Fibroblast of lung (primary cell): ENCODE data around the gene CCNA2. TPM values are rescaled to one million over a fixed set of nuclear protein-coding genes. Genes with fewer than 3 reads are reported as not detected.

ENCODE experiments used
- DNase-seq, 2 donors: peaks; one replicate each; pipeline versions ENCODE4 v3.0.0 to v3.0.0-alpha.2; 2010; ENCODE audit warnings: low read depth in 2 of 2
- H2AFZ ChIP-seq: 2 replicates; pipeline ENCODE4 v1.5.1; 2012; ENCODE audit warnings: low read length, control low read depth, inconsistent platforms
- H3K27ac ChIP-seq: 2 replicates; pipeline ENCODE4 v1.5.1; 2011; ENCODE audit warnings: low read length, control low read depth; ENCODE audit not compliant: insufficient read depth
- H3K27me3 ChIP-seq: 2 replicates; pipeline ENCODE4 v1.5.1; 2011; ENCODE audit warnings: mild to moderate bottlenecking, low read length; ENCODE audit not compliant: control insufficient read depth, insufficient read depth
- H3K36me3 ChIP-seq: 2 replicates; pipeline ENCODE4 v1.5.1; 2011; ENCODE audit warnings: low read length; ENCODE audit not compliant: control insufficient read depth, insufficient read depth
- H3K4me1 ChIP-seq: 2 replicates; pipeline ENCODE4 v1.5.1; 2011; ENCODE audit warnings: low read length; ENCODE audit not compliant: control insufficient read depth, insufficient read depth; ENCODE audit errors: extremely low read depth
- H3K4me2 ChIP-seq: 2 replicates; pipeline ENCODE4 v1.5.1; 2011; ENCODE audit warnings: low read length, control low read depth; ENCODE audit not compliant: insufficient read depth; ENCODE audit errors: extremely low read depth
- H3K4me3 ChIP-seq, 4 experiments: fragments of 200-600 bp in 1 of 4; sonication (generic) in 1 of 4; replicated peaks in 1 of 4; 2 replicates each; pipeline ENCODE4 v1.5.1; 2011 to 2016; ENCODE audit warnings: low read length in 4 of 4, low read depth in 3 of 4, mild to moderate bottlenecking in 3 of 4, control low read depth in 2 of 4, inconsistent platforms in 1 of 4, mixed read lengths in 1 of 4; ENCODE audit not compliant: insufficient read depth in 1 of 4; ENCODE audit errors: control extremely low read depth in 1 of 4
- H3K79me2 ChIP-seq: 2 replicates; pipeline ENCODE4 v1.5.1; 2012; ENCODE audit warnings: mild to moderate bottlenecking, low read length, inconsistent platforms; ENCODE audit not compliant: control insufficient read depth, insufficient read depth
- H3K9ac ChIP-seq: 2 replicates; pipeline ENCODE4 v1.5.1; 2011; ENCODE audit warnings: mild to moderate bottlenecking, low read length, control low read depth; ENCODE audit not compliant: insufficient read depth
- H3K9me3 ChIP-seq: 2 replicates; pipeline ENCODE4 v1.5.1; 2012; ENCODE audit warnings: low read depth, low read length; ENCODE audit not compliant: control insufficient read depth, insufficient read depth
- H4K20me1 ChIP-seq: 2 replicates; pipeline ENCODE4 v1.5.1; 2011; ENCODE audit warnings: low read length; ENCODE audit not compliant: control insufficient read depth, insufficient read depth; ENCODE audit errors: extremely low read depth
- EZH2 ChIP-seq: IDR thresholded peaks from 2 replicates; pipeline ENCODE4 v1.5.1; 2012; ENCODE audit warnings: low read length, control low read depth, mild to moderate bottlenecking; ENCODE audit errors: missing control alignments
- polyA plus RNA-seq, 2 donors: library from polyadenylated mRNA; depleted of rRNA in 1 of 2; stranded (reverse) in 1 of 2; unstranded in 1 of 2; fragments of >200 nt; gene quantifications; 2 replicates each; pipeline ENCODE4 v1.2.1, GENCODE V29; 2011 to 2012; ENCODE audit warnings: missing spikeins in 1 of 2
- total RNA-seq: library from RNA; depleted of rRNA; stranded (reverse); fragments of >200 nt; gene quantifications from 2 replicates; pipeline ENCODE4 v1.2.1, GENCODE V29; 2014
- TF ChIP-seq, protein P1 (sequence below), 2 donors: IDR thresholded peaks in 1 of 2; conservative IDR thresholded peaks in 1 of 2; 1 replicate in 1 of 2; 2 replicates in 1 of 2; pipeline ENCODE4 v1.5.1; 2011 to 2012; ENCODE audit warnings: low read length in 2 of 2, control low read depth in 1 of 2, inconsistent platforms in 1 of 2, low read depth in 1 of 2, mild to moderate bottlenecking in 1 of 2

CCNA2 gene
- total and polyA plus RNA-seq, 2 donors (not counting 1 experiment from before 2014, with no cell fraction given): 12.6 to 14.9 TPM

DNA sequence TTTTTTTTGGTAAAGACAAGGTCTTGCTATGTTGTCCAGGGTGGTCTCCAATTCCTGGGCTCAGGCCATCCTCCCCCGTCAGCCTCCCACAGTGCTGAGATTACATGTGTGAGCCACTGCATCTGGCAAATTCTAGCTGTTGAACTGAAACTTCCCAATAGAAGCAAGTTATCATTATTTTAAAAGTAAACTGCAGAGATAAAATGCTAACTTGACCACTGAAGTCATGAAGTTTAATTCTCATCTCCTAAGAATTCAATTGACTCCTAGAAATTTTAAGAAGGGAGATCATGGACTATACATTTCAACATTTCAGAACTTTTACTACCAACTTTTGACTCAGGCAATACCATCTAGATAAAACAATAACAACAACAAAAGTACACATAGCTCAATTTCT is 34.2 kb downstream of the CCNA2 start:
- no peak overlapping the region for H3K9ac ChIP-seq
- no peaks in the 10 kb centered on the region for H3K36me3 ChIP-seq
- no peaks in the 10 kb centered on the region for H3K9me3 ChIP-seq
- no peaks in the 10 kb centered on the region for H3K27me3 ChIP-seq
- H3K27ac ChIP-seq: peak overlapping the region; percentile 59
- TF ChIP-seq, protein P1, sequence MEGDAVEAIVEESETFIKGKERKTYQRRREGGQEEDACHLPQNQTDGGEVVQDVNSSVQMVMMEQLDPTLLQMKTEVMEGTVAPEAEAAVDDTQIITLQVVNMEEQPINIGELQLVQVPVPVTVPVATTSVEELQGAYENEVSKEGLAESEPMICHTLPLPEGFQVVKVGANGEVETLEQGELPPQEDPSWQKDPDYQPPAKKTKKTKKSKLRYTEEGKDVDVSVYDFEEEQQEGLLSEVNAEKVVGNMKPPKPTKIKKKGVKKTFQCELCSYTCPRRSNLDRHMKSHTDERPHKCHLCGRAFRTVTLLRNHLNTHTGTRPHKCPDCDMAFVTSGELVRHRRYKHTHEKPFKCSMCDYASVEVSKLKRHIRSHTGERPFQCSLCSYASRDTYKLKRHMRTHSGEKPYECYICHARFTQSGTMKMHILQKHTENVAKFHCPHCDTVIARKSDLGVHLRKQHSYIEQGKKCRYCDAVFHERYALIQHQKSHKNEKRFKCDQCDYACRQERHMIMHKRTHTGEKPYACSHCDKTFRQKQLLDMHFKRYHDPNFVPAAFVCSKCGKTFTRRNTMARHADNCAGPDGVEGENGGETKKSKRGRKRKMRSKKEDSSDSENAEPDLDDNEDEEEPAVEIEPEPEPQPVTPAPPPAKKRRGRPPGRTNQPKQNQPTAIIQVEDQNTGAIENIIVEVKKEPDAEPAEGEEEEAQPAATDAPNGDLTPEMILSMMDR (conservative IDR thresholded peaks at IDR 0.05 in 1 of 2, IDR thresholded peaks at IDR 0.05 in 1 of 2; ENCODE audit: low read depth in 1 of 2, low read length in 2 of 2): no peak
- no peak for TF ChIP-seq EZH2
- H2AFZ ChIP-seq: no peak overlapping the region
- no peak overlapping the region for H3K4me2 ChIP-seq
- H4K20me1 ChIP-seq: no peaks in the 10 kb centered on the region
- peak in 1 of 2 donors; percentile 63 for DNase-seq
- no peaks in the 10 kb centered on the region for H3K79me2 ChIP-seq
- no peak overlapping the region for H3K4me3 ChIP-seq
- H3K4me1 ChIP-seq: peaks cover 17% of the 10 kb centered on the region

DNA sequence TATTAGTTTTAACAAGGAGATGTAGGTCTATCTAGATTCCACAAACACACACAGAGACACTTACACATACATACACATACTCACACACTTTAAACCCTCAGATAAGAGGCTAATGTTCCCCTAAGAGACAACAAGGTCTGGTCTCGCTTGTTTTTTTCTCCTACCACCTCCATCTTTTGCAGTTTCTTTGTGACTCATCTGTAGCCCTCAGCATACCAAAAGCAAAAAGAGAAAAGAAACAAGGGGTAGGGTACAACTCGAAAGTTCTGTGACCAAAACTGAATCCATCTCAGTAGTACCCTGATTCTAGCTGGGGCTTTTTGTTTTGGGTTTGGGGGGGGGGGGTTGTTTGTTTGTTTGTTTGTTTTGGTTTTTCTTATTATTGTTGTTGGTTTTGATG is 34.8 kb downstream of the CCNA2 start:
- H3K4me2 ChIP-seq: no peak overlapping the region
- H2AFZ ChIP-seq: no peak overlapping the region
- no peaks in the 10 kb centered on the region for H3K36me3 ChIP-seq
- no peaks in the 10 kb centered on the region for H3K79me2 ChIP-seq
- H3K4me1 ChIP-seq: peaks cover 17% of the 10 kb centered on the region
- H3K9ac ChIP-seq: no peak overlapping the region
- H3K9me3 ChIP-seq: no peaks in the 10 kb centered on the region
- peak overlapping the region; percentile 59 for H3K27ac ChIP-seq
- DNase-seq: peak in 1 of 2 donors; percentile 34
- no peak overlapping the region for H3K4me3 ChIP-seq
- TF ChIP-seq EZH2: no peak
- TF ChIP-seq, protein P1 (conservative IDR thresholded peaks at IDR 0.05 in 1 of 2, IDR thresholded peaks at IDR 0.05 in 1 of 2; ENCODE audit: low read depth in 1 of 2, low read length in 2 of 2): no peak
- H4K20me1 ChIP-seq: no peaks in the 10 kb centered on the region
- no peaks in the 10 kb centered on the region for H3K27me3 ChIP-seq

DNA sequence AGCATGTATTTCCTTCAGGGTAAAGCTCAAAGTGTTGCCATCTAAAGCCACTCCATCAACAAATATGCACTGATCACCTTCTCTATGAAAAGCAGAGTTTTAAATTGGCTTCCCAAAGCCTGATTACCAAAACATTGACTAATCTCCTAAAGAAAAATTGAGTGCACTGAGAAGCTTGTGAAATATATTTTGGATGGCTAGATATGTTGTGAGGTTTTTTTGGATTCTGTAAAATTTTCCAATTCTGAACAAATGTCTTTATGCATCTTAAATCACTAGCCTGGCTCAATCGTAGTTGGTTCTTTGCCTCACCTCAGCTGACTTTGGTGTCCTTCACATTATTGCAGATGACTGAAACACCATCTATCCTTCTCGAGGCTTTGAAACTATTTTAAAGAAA is 37.5 kb downstream of the CCNA2 start:
- Histone ChIP-seq H3K4me1 (peaks cover 15% of the 10 kb centered on the region), H3K79me2 (no peaks in the 10 kb centered on the region), H3K9me3 (no peaks in the 10 kb centered on the region), H3K36me3 (no peaks in the 10 kb centered on the region), H4K20me1 (no peaks in the 10 kb centered on the region), H3K9ac (no peak overlapping the region), H3K27me3 (no peaks in the 10 kb centered on the region), H2AFZ (no peak overlapping the region), H3K4me2 (no peak overlapping the region), H3K4me3 (no peak overlapping the region), H3K27ac (peak overlapping the region; percentile 94)
- TF ChIP-seq EZH2: no peak
- no peak for DNase-seq
